ENCODE data around the gene TNFSF10. TPM values are rescaled to one million over a fixed set of nuclear protein-coding genes. Genes with fewer than 3 reads are reported as not detected.

TNFSF10 gene
- total RNA-seq (2012; rRNA removed) (1.1 and 1.3 TPM in 2 replicates), polyA plus RNA-seq (2012; rRNA removed) (0.63 and 0.79 TPM in 2 replicates), Bru-seq, nascent RNA (percentile 21 among the genes with signal in this experiment), BruChase-seq, experiment 1, labeled RNA remaining after a 6-hour chase (percentile 28 among the genes with signal in this experiment), BruChase-seq, experiment 2, labeled RNA remaining after a 2-hour chase (percentile 11 among the genes with signal in this experiment)
- polyA plus RNA-seq (2012; cell fraction: cytosol; rRNA removed) = 0.62 and 0.92 TPM in 2 replicates
- polyA plus RNA-seq (2012; cell fraction: nucleus; rRNA removed; ENCODE audit: low replicate concordance) = 0.30 and 0.40 TPM in 2 replicates
- long read RNA-seq = 0 reads

GRCh38 chr3:172522871-172523818, at the start of gene TNFSF10:
TSS of gene TNFSF10 (minus strand) at chr3:172523430. CDS start at chr3:172523384, 46 bp downstream.
- Histone ChIP-seq H3K4me2 (ENCODE audit: low read depth, low read length) (peak within 1 kb of the TSS; percentile 58), H3K4ac (ENCODE audit: low read depth, low read length) (peak within 1 kb of the TSS; percentile 21), H2BK20ac (ENCODE audit: low read depth, low read length) (peak within 1 kb of the TSS; percentile 17; the same call in 1 of the 2 replicates), H3K23ac (ENCODE audit: low read depth, low read length) (no peak within 1 kb of the TSS), H3K4me3 (ENCODE audit: insufficient read depth, low read depth, low read length) (no peak within 1 kb of the TSS), H4K91ac (ENCODE audit: insufficient read depth, low read depth, low read length) (0 out of 2 replicates have a peak within 1 kb of the TSS, but pooled peaks have one; percentile 3), H4K20me1 (ENCODE audit: insufficient read depth, low read length) (no peaks in the 10 kb centered on the region), H3K9me1 (ENCODE audit: insufficient read depth, low read length) (no peaks in the 10 kb centered on the region), H2BK120ac (ENCODE audit: low read depth, low read length) (peak within 1 kb of the TSS; percentile 35; the same call in 1 of the 2 replicates), H2BK15ac (ENCODE audit: low read depth, low read length) (peak within 1 kb of the TSS; percentile 60; the same call in 1 of the 3 replicates), H2AK9ac (replicated peaks; ENCODE audit: low read depth, low read length, poor library complexity) (no peak within 1 kb of the TSS), H3K36me3 (ENCODE audit: control insufficient read depth, insufficient read depth, low read length) (no peaks in the 10 kb centered on the region), H3K4me1 (ENCODE audit: control insufficient read depth, insufficient read depth, low read length) (peaks cover 11% of the 10 kb centered on the region), H3K18ac (ENCODE audit: low read depth, low read length) (peak within 1 kb of the TSS; percentile 84), H4K8ac (ENCODE audit: low read depth in 2 of 2, low read length in 2 of 2) (peak within 1 kb of the TSS in 1 of 2 experiments; percentile 44; a peak in 1 of 4 replicates), H3K27ac (ENCODE audit: insufficient read depth, low read length) (peak within 1 kb of the TSS; percentile 7; the same call in 1 of the 2 replicates), H3K27me3 (ENCODE audit: control insufficient read depth, insufficient read depth, low read length) (no peaks in the 10 kb centered on the region), H3K56ac (ENCODE audit: extremely low read depth, insufficient read depth, low read length) (no peak within 1 kb of the TSS), H2AFZ (replicated peaks; ENCODE audit: low read length, poor library complexity) (peak within 1 kb of the TSS; percentile 2), H2AK5ac (ENCODE audit: low read depth, low read length) (peak within 1 kb of the TSS; percentile 41), H3K9ac (ENCODE audit: low read depth, low read length) (no peak within 1 kb of the TSS), H3K14ac (replicated peaks; ENCODE audit: low read depth, low read length) (0 out of 2 replicates have a peak within 1 kb of the TSS, but pooled peaks have one; percentile 8), H3K9me3 (ENCODE audit: control insufficient read depth, insufficient read depth, low read length) (no peaks in the 10 kb centered on the region), H4K5ac (ENCODE audit: low read depth, low read length) (peak within 1 kb of the TSS; percentile 79), H3K79me1 (ENCODE audit: low read depth in 1 of 2, low read length in 2 of 2) (no peaks in the 10 kb centered on the region), H2BK5ac (ENCODE audit: low read depth, low read length, poor library complexity, severe bottlenecking) (peak within 1 kb of the TSS; percentile 28)
- DNase-seq (peak; percentile 22), ATAC-seq (ENCODE audit: low read depth) (peak; percentile 35)
- dilution Hi-C loops (cut with HindIII; ENCODE audit: low sequenced_read_pairs, unreplicated experiment) = no loop called here
- ChIA-PET POLR2A (ENCODE audit: unreplicated experiment) (no interaction called here), CTCF (interaction anchor here (1.2 kb wide), 1 partner anchor 34 kb away, joined by 4 read pairs; no protein-coding TSS in a partner anchor)
- no peak for TF ChIP-seq MAZ (IDR thresholded peaks at IDR 0.05; ENCODE audit: borderline replicate concordance, low read depth, low read length)
- TF ChIP-seq RCOR1 (IDR thresholded peaks at IDR 0.05; ENCODE audit: insufficient replicate concordance, low read length) = no peak
- TF ChIP-seq CTCF (conservative IDR thresholded peaks at IDR 0.05; ENCODE audit: low read depth, low read length) = no peak
- no peak for TF ChIP-seq FOS (IDR thresholded peaks at IDR 0.05; ENCODE audit: low read depth, low read length)
- TF ChIP-seq MAFK (IDR thresholded peaks at IDR 0.05; ENCODE audit: low read depth, low read length) = no peak
- no peak for TF ChIP-seq SMC3 (IDR thresholded peaks at IDR 0.05; ENCODE audit: low read depth, low read length)
- no peak for TF ChIP-seq CEBPB (IDR thresholded peaks at IDR 0.05; ENCODE audit: low read depth, low read length)
- intact Hi-C loops (cut with micrococcal nuclease) = no loop called here
- in situ Hi-C loops (cut with MboI; ENCODE audit: low sequenced_read_pairs) = no loop called here
- 89% methylated on average over 2 of the region's 9 CpGs; no CpG with 5 or more reads in 1 of the 2 experiments for WGBS, 2 experiments (ENCODE audit: extremely low coverage in 2 of 2, insufficient read length in 1 of 2)
- BruUV-seq (replicated peaks) = no TSS peak
